Motor neuron (in vitro differentiated cells): ENCODE results near the gene DUSP16. TPM values are rescaled to one million over a fixed set of nuclear protein-coding genes. Genes with fewer than 3 reads are reported as not detected.

Source experiments
- ATAC-seq, 8 experiments: fragments of 200-7000 bp; cut with Tn5 transposase; replicated peaks in 6 of 8; 2 replicates each; pipeline ENCODE4 v1.8.0; 2021; ENCODE audit warnings: mild to moderate bottlenecking in 8 of 8, moderate library complexity in 8 of 8
- H3K27ac ChIP-seq, 2 donors: fragments of 250-450 bp; sonication (Bioruptor Pico); 2 replicates each; pipeline ENCODE4 v1.9.0; 2021; ENCODE audit warnings: antibody characterized with exemption in 2 of 2, mild to moderate bottlenecking in 2 of 2, moderate library complexity in 1 of 2
- H3K4me1 ChIP-seq, 2 donors: fragments of 250-450 bp; sonication (Bioruptor Pico); replicated peaks in 1 of 2; 2 replicates each; pipeline ENCODE4 v1.6.1; 2021; ENCODE audit warnings: antibody characterized with exemption in 2 of 2, mild to moderate bottlenecking in 2 of 2, moderate library complexity in 1 of 2
- H3K4me3 ChIP-seq, 5 donors: fragments of 250-450 bp; sonication (Bioruptor Pico); 2 replicates each; pipeline ENCODE4 v1.9.0; 2021; ENCODE audit warnings: antibody characterized with exemption in 5 of 5, mild to moderate bottlenecking in 5 of 5, moderate library complexity in 4 of 5
- WGBS, 10 experiments: fragments of 450-650 bp; shearing (Covaris generic); methylation state at CpG; one replicate each; pipeline ENCODE4 v1.0.0; 2022; 5-methylcytosine and 5-hydroxymethylcytosine counted together
- in situ Hi-C, 9 experiments: fragments of 400-800 bp; cut with MboI; loops; one replicate each; pipeline ENCODE4 v1.15.0; 2021; ENCODE audit warnings: low sequenced_read_pairs in 9 of 9, low pct_unique_long_range_greater_than_20kb in 2 of 9; ENCODE audit not compliant: unreplicated experiment in 9 of 9
- total RNA-seq, 8 experiments: library from RNA; unstranded; fragments of 300-600 nt; gene quantifications; 2 replicates each; pipeline versions ENCODE4 v1.2.3 to v1.2.4, GENCODE V29; 2022

The DUSP16 gene
- total RNA-seq, 8 experiments from 2014 or later = 5.3 to 33.9 (median 25.0) TPM

DNA sequence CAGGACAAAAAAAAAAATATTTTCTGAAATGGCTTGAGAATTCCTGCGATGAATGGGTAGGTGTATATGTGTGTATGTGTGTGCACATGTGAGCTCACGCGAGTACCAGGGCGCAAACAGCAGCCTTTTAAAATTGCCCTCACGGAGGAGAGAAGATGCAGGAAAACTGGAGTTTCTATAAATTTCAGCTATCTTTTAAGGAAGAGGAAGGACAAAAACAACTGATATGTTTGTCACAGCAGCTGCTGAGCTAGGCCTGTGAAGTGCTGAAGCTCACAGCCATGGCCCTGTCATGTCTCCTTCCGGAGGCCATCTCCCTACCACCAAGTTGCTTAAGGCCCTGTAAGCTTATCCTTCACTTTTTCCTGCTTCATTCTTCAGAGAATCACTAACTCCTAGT lies 40.8 kb downstream of the DUSP16 start:
- WGBS, 10 experiments = 68 to 92% (median 80%) methylated on average over 1 to 6 of the region's 6 CpGs; no CpG with 5 or more reads in 2 of the 10 experiments
- in situ Hi-C loops = loop anchor here in 1 of 9 experiments (25.0 kb wide), 1 partner anchor 190 kb away; the partner anchor contains the start of gene CDKN1B
- peak overlapping the region; percentile 3 to 89 for H3K27ac ChIP-seq
- peaks cover 17 to 38% of the 10 kb centered on the region in 2 donors for H3K4me1 ChIP-seq
- H3K4me3 ChIP-seq = peak overlapping the region in 2 of 5 donors; percentile 40 to 43
- ATAC-seq = peak in 1 of 8 experiments; percentile 3

GRCh38 chr12:12521044-12521485 lies 41.6 kb downstream of the DUSP16 start:
- peak in 5 of 8 experiments; percentile 88 to 93 (median 92) for ATAC-seq
- Histone ChIP-seq H3K27ac (peak overlapping the region; percentile 2 to 89), H3K4me3 (peak overlapping the region; percentile 10 to 43 (median 38)), H3K4me1 (peaks cover 17 to 40% of the 10 kb centered on the region in 2 donors)
- in situ Hi-C loops = loop anchor here in 1 of 9 experiments (25.0 kb wide), 1 partner anchor 191 kb away; the partner anchor contains the start of gene CDKN1B
- 0 to 93% (median 9%) methylated on average over 1 to 7 of the region's 8 CpGs for WGBS, 10 experiments

- in situ Hi-C loops = loop anchor here in 1 of 9 experiments (25.0 kb wide), 1 partner anchor 192 kb away; the partner anchor contains the start of gene CDKN1B
- no peak for ATAC-seq
- Histone ChIP-seq H3K27ac (peak overlapping the region in 1 of 2 donors; percentile 89), H3K4me1 (peaks cover 17 to 40% of the 10 kb centered on the region in 2 donors), H3K4me3 (peak overlapping the region; percentile 10 to 43 (median 38))
Observed at GRCh38 chr12:12520273-12520672, 42.4 kb downstream of the DUSP16 start.

DNA sequence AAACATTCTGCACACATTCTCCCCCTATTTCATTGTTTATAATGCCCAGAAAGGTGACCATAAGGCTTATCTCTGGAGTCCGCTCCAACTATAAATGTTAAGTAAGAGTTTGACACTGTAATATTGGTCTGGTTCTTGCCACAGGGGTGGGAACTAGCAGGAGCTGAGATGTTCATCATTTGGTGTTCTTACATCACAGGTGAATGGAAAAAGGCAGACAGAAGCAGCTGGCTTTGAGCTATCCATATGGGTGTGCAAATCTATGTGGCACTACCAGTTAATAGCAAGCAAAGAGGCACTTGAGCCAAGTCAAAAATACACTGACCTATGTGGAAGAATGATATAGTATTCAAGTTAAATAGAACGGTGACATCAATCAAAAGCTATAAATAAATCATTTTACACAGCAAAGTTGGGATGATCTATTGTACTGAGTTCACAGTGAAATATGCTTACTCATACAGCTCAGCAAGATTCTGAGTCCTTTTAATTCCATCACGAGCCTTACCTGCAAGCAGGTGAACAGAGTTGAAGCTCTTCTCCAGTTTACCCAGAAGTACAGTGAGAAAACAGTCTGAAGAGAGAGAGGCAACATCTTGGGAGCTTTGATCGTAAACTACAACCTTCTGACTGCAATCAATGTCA lies 43.2 kb downstream of the DUSP16 start:
- H3K4me1 ChIP-seq = peaks cover 17 to 41% of the 10 kb centered on the region in 2 donors
- WGBS, 10 experiments = 65 to 97% (median 78%) methylated on average over 2 to 4 of the region's 4 CpGs; no CpG with 5 or more reads in 1 of the 10 experiments
- ATAC-seq = peak in 1 of 8 experiments; percentile 17
- H3K27ac ChIP-seq = peak overlapping the region in 1 of 2 donors; percentile 89
- in situ Hi-C loops = loop anchor here in 1 of 9 experiments (25.0 kb wide), 1 partner anchor 193 kb away; the partner anchor contains the start of gene CDKN1B
- peak overlapping the region; percentile 4 to 43 (median 38) for H3K4me3 ChIP-seq

DNA sequence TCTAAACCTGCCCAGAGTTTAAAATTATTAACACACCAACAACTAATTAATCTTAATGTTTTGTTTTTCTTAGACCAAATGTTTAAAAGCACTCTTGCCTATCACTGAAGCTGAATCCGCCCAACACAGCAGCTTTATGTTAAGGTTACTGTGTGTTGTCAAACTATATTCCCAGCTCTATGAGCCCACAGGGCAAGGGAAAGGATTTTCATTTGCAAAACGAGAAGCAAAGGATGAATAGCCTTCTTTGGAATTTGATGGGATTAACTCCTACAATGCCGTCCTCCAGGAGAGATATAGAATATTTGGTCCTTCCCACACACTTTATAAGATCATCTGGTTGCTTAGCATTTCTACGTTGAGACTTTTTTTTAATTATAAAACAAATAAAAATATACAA lies 43.7 kb downstream of the DUSP16 start:
- Histone ChIP-seq H3K27ac (no peak overlapping the region), H3K4me1 (peaks cover 21 to 47% of the 10 kb centered on the region in 2 donors), H3K4me3 (peak overlapping the region in 4 of 5 donors; percentile 34 to 43 (median 39))
- peak in 3 of 8 experiments; percentile 79 to 99 (median 92) for ATAC-seq
- WGBS, 10 experiments = 25 to 93% (median 53%) methylated on average over 2 to 4 of the region's 4 CpGs; no CpG with 5 or more reads in 1 of the 10 experiments
- in situ Hi-C loops = loop anchor here in 1 of 9 experiments (25.0 kb wide), 1 partner anchor 193 kb away; the partner anchor contains the start of gene CDKN1B

- ATAC-seq = peak in 2 of 8 experiments; percentile 38 to 64
- Histone ChIP-seq H3K4me3 (peak overlapping the region in 4 of 5 donors; percentile 34 to 43 (median 39)), H3K4me1 (peaks cover 21 to 52% of the 10 kb centered on the region in 2 donors)
Observed at GRCh38 chr12:12518464-12518845, 44.2 kb downstream of the DUSP16 start.

DNA sequence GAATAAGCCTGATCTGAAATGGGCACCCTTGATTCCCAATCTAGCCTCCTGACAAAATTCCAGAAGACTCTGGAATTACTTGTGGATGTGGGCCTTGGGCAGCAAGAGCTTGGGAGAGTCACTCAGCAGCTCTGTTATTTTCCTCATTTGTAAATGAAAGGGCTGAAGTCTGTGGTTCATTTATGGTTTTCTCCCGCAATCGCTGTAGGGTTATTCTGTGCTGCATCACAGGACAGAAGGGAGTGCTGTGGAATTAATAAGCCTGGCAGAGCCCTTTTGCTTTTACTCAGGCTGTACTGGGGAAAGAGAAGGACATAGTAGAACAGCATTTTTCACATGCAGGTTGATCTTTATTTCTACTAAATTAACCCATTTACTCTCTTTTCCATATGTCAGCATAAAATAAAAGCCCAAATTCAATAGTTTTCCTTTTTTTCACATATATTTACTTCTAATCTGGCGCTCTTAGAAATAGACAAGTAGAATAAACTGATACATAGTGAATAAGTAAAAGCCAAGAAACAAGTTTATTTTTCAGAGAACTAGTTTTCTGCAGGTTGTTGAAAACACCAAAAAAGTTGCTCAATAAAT lies 49.2 kb downstream of the DUSP16 start:
- 33 to 100% (median 54%) methylated on average over 1 to 3 of the region's 3 CpGs for WGBS, 10 experiments
- no peak overlapping the region for H3K27ac ChIP-seq
- peaks cover 4 to 39% of the 10 kb centered on the region in 2 donors for H3K4me1 ChIP-seq
- in situ Hi-C loops = loop anchor here in 1 of 9 experiments (25.0 kb wide), 1 partner anchor 199 kb away; the partner anchor contains the start of gene CDKN1B
- no peak overlapping the region for H3K4me3 ChIP-seq
- peak; percentile 38 to 97 (median 81) for ATAC-seq

More at GRCh38 chr12:12518464-12518845, 44.2 kb downstream of the DUSP16 start:
- in situ Hi-C loops = loop anchor here in 1 of 9 experiments (25.0 kb wide), 1 partner anchor 194 kb away; the partner anchor contains the start of gene CDKN1B
- 67 to 100% (median 96%) methylated on average over 1 to 3 of the region's 3 CpGs; no CpG with 5 or more reads in 2 of the 10 experiments for WGBS, 10 experiments
- H3K27ac ChIP-seq = no peak overlapping the region

GRCh38 chr12:12511895-12512711 lies 50.6 kb downstream of the DUSP16 start:
- H3K4me3 ChIP-seq = no peak overlapping the region
- peak in 3 of 8 experiments; percentile 56 to 73 (median 63) for ATAC-seq
- H3K4me1 ChIP-seq = peaks cover 4 to 28% of the 10 kb centered on the region in 2 donors
- in situ Hi-C loops = loop anchor here in 1 of 9 experiments (25.0 kb wide), 1 partner anchor 200 kb away; the partner anchor contains the start of gene CDKN1B
- WGBS, 10 experiments = 64 to 100% (median 90%) methylated on average over 1 to 5 of the region's 5 CpGs
- H3K27ac ChIP-seq = no peak overlapping the region

- in situ Hi-C loops = loop anchor here in 1 of 9 experiments (25.0 kb wide), 1 partner anchor 201 kb away; the partner anchor contains the start of gene CDKN1B
- Histone ChIP-seq H3K27ac (no peak overlapping the region), H3K4me1 (peaks cover 9 to 32% of the 10 kb centered on the region in 2 donors), H3K4me3 (no peak overlapping the region)
- 0 to 100% (median 83%) methylated on average over 1 to 3 of the region's 3 CpGs; no CpG with 5 or more reads in 1 of the 10 experiments for WGBS, 10 experiments
- no peak for ATAC-seq
Observed at GRCh38 chr12:12511021-12511783, 51.5 kb downstream of the DUSP16 start.

- no peak overlapping the region for H3K4me3 ChIP-seq
- in situ Hi-C loops = loop anchor here in 1 of 9 experiments (25.0 kb wide), 1 partner anchor 202 kb away; the partner anchor contains the start of gene CDKN1B
- H3K4me1 ChIP-seq = peaks cover 15 to 37% of the 10 kb centered on the region in 2 donors
- WGBS, 10 experiments = 50 to 100% (median 100%) methylated on average over 1 to 2 of the region's 2 CpGs; no CpG with 5 or more reads in 2 of the 10 experiments
- no peak overlapping the region for H3K27ac ChIP-seq
- ATAC-seq = no peak
Observed at GRCh38 chr12:12510551-12510950, 52.1 kb downstream of the DUSP16 start.

GRCh38 chr12:12510141-12510540 lies 52.5 kb downstream of the DUSP16 start:
- in situ Hi-C loops = loop anchor here in 1 of 9 experiments (25.0 kb wide), 1 partner anchor 202 kb away; the partner anchor contains the start of gene CDKN1B
- Histone ChIP-seq H3K4me1 (peaks cover 15 to 39% of the 10 kb centered on the region in 2 donors), H3K27ac (no peak overlapping the region), H3K4me3 (no peak overlapping the region)
- peak in 1 of 8 experiments; percentile 63 for ATAC-seq
- 25 to 100% (median 86%) methylated on average over 1 to 2 of the region's 2 CpGs; no CpG with 5 or more reads in 3 of the 10 experiments for WGBS, 10 experiments
